ENCODE measurements around the gene TFPI2. TPM values are rescaled to one million over a fixed set of nuclear protein-coding genes. Genes with fewer than 3 reads are reported as not detected.
"Not testable (repeated sequence)": the region's sequence is repeated elsewhere in the genome, so short reads cannot be mapped to it uniquely, and the experiment has no call there.

TFPI2 gene
- total RNA-seq, 6 experiments from 2014 or later = 38.2 to 80.3 (median 54.5) TPM

GRCh38 chr7:93914581-93915066 lies 24.1 kb upstream of the TFPI2 start:
- DNase-seq = peak; percentile 50
- Mint-ChIP-seq H3K27ac (peak overlapping the region; percentile 52), H3K4me1 (ENCODE audit: low read depth) (peaks cover 47% of the 10 kb centered on the region), H3K9me3 (no peaks in the 10 kb centered on the region), H3K27me3 (ENCODE audit: insufficient read depth) (no peaks in the 10 kb centered on the region), H3K4me3 (peak overlapping the region; percentile 65), H3K36me3 (ENCODE audit: low read depth) (no peaks in the 10 kb centered on the region)
- no peak for TF ChIP-seq CTCF (IDR thresholded peaks at IDR 0.05)

DNA sequence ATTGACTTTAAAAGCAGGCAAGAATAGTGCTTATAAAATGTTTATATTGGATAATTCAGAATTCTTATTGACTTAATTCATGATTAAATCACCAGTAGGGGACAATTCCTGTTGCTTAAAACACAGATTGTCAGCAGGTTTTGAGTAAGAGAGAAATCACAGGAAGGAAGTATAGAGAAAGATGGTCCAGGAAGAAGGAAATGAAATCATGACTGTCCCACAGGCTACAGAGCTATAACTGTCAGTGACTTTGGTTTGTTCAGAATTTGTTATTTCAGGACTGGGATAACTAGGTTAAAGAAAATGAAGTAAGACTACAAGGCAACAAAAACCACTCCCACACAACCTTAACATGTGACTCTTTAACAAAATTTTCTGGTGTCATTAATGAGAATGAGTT lies 22.6 kb upstream of the TFPI2 start:
- H3K4me1 Mint-ChIP-seq (ENCODE audit: low read depth) = peaks cover 47% of the 10 kb centered on the region
- H3K36me3 Mint-ChIP-seq (ENCODE audit: low read depth) = no peaks in the 10 kb centered on the region
- H3K4me3 Mint-ChIP-seq = no peak overlapping the region
- no peaks in the 10 kb centered on the region for H3K9me3 Mint-ChIP-seq
- no peak overlapping the region for H3K27ac Mint-ChIP-seq
- H3K27me3 Mint-ChIP-seq (ENCODE audit: insufficient read depth) = no peaks in the 10 kb centered on the region
- no peak for TF ChIP-seq CTCF (IDR thresholded peaks at IDR 0.05)
- DNase-seq = no peak

DNA sequence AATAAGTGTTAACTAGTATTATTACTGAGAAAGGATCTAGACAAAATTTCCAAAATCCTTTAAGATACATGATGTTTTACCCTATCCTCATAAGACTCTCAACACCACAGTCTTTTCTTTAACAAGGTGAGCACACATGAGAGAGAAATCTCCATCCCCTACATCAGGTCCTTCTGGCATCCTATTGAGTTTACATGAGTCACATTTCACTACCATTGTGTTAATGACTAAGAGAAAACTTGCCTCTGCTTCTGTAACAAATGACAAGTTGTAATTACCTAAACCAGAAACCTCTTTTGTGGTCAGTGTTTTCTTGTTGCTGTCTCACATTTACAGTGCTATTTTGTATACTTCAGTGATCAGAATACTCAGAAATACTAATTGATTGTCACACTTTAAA lies 21.1 kb upstream of the TFPI2 start:
- H3K4me1 Mint-ChIP-seq (ENCODE audit: low read depth) = peaks cover 40% of the 10 kb centered on the region
- not testable (repeated sequence) for H3K9me3 Mint-ChIP-seq; DNase-seq; H3K36me3 Mint-ChIP-seq (ENCODE audit: low read depth); H3K4me3 Mint-ChIP-seq; H3K27ac Mint-ChIP-seq; H3K27me3 Mint-ChIP-seq (ENCODE audit: insufficient read depth)

- H3K9me3 Mint-ChIP-seq; H3K27ac Mint-ChIP-seq; H3K4me3 Mint-ChIP-seq; H3K27me3 Mint-ChIP-seq (ENCODE audit: insufficient read depth); H3K36me3 Mint-ChIP-seq (ENCODE audit: low read depth); DNase-seq: not testable (repeated sequence)
- H3K4me1 Mint-ChIP-seq (ENCODE audit: low read depth) = peaks cover 36% of the 10 kb centered on the region
Measured at GRCh38 chr7:93911242-93911641, 20.7 kb upstream of the TFPI2 start.

DNA sequence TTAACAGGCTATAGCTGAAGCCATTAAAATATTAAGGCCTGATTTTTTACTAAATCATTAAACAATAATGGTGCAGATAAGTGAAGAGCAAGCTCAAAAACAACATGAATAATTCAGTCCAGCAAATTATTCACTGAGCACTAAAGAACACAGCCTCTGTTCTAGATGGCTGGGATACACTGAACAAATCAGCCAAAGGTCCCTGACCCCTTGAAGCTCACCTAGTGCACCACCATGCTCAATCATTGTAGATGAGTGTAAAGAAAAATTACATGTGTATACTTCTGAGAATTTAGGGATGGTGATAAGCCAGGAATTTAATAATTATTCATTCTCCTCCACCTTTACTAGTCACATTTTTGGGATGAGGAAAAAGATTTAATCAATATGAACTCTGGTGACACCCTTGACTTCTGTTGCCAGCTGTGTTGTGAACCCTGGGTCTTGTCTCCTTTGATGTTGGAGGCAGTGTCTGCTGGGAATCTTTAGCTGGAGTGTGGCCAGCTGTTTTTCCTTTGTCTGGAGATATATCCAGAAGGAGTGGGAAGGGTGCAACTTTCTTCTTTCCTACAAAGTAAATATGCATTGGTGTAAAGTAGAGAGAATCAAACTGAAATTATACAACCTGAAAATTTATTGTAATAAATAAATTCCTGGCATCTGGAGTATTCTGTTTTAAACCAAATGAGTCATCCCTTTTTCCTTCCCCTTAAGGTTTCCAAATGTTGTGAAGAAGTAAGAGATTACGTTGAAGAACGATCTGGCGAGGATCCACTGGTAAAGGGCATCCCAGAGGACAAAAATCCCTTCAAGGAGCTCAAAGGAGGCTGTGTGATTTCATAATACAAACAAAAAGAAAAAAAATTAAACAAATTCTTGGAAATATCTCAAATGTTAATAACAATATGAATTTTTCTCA lies 19.8 kb upstream of the TFPI2 start:
- H3K4me3 Mint-ChIP-seq = no peak overlapping the region
- no peaks in the 10 kb centered on the region for H3K9me3 Mint-ChIP-seq
- H3K27ac Mint-ChIP-seq = no peak overlapping the region
- peaks cover 31% of the 10 kb centered on the region for H3K4me1 Mint-ChIP-seq (ENCODE audit: low read depth)
- TF ChIP-seq CTCF (IDR thresholded peaks at IDR 0.05) = no peak
- no peaks in the 10 kb centered on the region for H3K36me3 Mint-ChIP-seq (ENCODE audit: low read depth)
- no peaks in the 10 kb centered on the region for H3K27me3 Mint-ChIP-seq (ENCODE audit: insufficient read depth)
- DNase-seq = peak; percentile 33

- no peak within 1 kb of the TSS for H3K4me3 Mint-ChIP-seq
- no peaks in the 10 kb centered on the region for H3K27me3 Mint-ChIP-seq (ENCODE audit: insufficient read depth)
- H3K36me3 Mint-ChIP-seq (ENCODE audit: low read depth) = no peaks in the 10 kb centered on the region
- H3K27ac Mint-ChIP-seq = no peak within 1 kb of the TSS
- no peaks in the 10 kb centered on the region for H3K9me3 Mint-ChIP-seq
- peaks cover 15% of the 10 kb centered on the region for H3K4me1 Mint-ChIP-seq (ENCODE audit: low read depth)
- no peak for TF ChIP-seq CTCF (IDR thresholded peaks at IDR 0.05)
- no peak for DNase-seq
Measured at GRCh38 chr7:93906267-93906666, 15.7 kb upstream of the TFPI2 start, which contains the start of gene GNGT1. Gene GNGT1 (plus strand): TSS chr7:93906567. CDS start chr7:93906747, 180 bp downstream.
